Measurements from ENCODE around the gene GJA4. TPM values are rescaled to one million over a fixed set of nuclear protein-coding genes. Genes with fewer than 3 reads are reported as not detected.

GJA4 gene
- total and polyA plus RNA-seq, 2 donors (not counting 1 experiment from before 2014, with no cell fraction given), result not detected

DNA sequence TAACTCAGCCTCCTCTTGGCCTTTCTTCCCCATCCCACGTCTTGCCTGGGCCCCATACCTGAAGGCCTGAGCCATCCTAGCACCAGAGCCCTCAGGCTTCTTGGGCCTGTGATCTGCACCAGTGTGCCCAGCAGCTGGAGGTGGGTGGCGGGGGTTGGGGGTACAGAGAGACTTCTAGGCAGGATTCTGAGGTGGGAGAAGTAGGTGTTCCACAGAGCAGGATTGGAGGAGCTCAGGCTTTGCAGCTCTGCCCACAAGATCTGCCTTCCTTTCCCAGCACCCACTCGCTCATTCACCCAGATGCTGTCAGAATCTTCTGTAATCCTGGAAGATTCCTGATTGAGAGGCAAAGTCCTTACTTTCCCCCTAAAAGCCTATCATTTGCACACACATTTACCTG, 47.9 kb upstream of the GJA4 start:
- Mint-ChIP-seq H3K4me3 (no peak overlapping the region), H3K4me1 (peaks cover 4% of the 10 kb centered on the region), H3K9me3 (ENCODE audit: insufficient read depth) (no peaks in the 10 kb centered on the region), H3K27me3 (peaks cover 18% of the 10 kb centered on the region), H3K27ac (no peak overlapping the region)
- Histone ChIP-seq H3K27ac (ENCODE audit: low read length in 2 of 2) (no peak overlapping the region), H3K4me1 (ENCODE audit: control insufficient read depth in 2 of 2, insufficient read depth in 2 of 2, low read length in 2 of 2) (peaks cover 0 to 5% of the 10 kb centered on the region in 2 donors), H3K79me2 (ENCODE audit: control insufficient read depth, insufficient read depth, low read length) (no peaks in the 10 kb centered on the region), H3K9ac (ENCODE audit: low read length) (no peak overlapping the region), H4K20me1 (ENCODE audit: control insufficient read depth, insufficient read depth, low read length, poor library complexity, severe bottlenecking) (no peaks in the 10 kb centered on the region), H2AFZ (ENCODE audit: insufficient read depth, low read depth, low read length, poor library complexity, severe bottlenecking) (no peak overlapping the region), H3K36me3 (replicated peaks in 1 of 2; ENCODE audit: control extremely low read depth in 1 of 2, control insufficient read depth in 1 of 2, extremely low read depth in 1 of 2, insufficient read depth in 2 of 2, low read length in 1 of 2) (no peaks in the 10 kb centered on the region), H3K4me3 (ENCODE audit: control extremely low read depth in 1 of 5, extremely low read depth in 1 of 5, insufficient read depth in 1 of 5, low read depth in 2 of 5, low read length in 4 of 5) (no peak overlapping the region), H3K4me2 (replicated peaks; ENCODE audit: low read depth, low read length, poor library complexity, severe bottlenecking) (no peak overlapping the region), H3K27me3 (replicated peaks in 1 of 4; ENCODE audit: control extremely low read depth in 1 of 4, control insufficient read depth in 3 of 4, insufficient read depth in 4 of 4, low read length in 3 of 4) (peaks cover 0 to 8% (median 0%) of the 10 kb centered on the region in 4 experiments), H3K9me3 (ENCODE audit: control extremely low read depth in 1 of 3, control insufficient read depth in 2 of 3, insufficient read depth in 1 of 3, low read length in 2 of 3) (no peaks in the 10 kb centered on the region)
- ChIA-PET POLR2A (no interaction called here), CTCF (interaction anchor here (1.4 to 4.6 kb wide), 4 partner anchors 8 to 1112 kb away, joined by 3 to 27 read pairs (median 8); no protein-coding TSS in a partner anchor)
- intact Hi-C loops (cut with micrococcal nuclease), result no loop called here
- ATAC-seq (ENCODE audit: low read depth) (no peak), DNase-seq (no peak)
- TF ChIP-seq CTCF (IDR thresholded peaks at IDR 0.05) (no peak), EZH2 (IDR thresholded peaks at IDR 0.05; ENCODE audit: borderline replicate concordance, insufficient read depth, low read depth, low read length, poor library complexity, severe bottlenecking) (no peak)
- WGBS (ENCODE audit: insufficient coverage), result no CpG with 5 or more reads among the region's 3 CpGs

DNA sequence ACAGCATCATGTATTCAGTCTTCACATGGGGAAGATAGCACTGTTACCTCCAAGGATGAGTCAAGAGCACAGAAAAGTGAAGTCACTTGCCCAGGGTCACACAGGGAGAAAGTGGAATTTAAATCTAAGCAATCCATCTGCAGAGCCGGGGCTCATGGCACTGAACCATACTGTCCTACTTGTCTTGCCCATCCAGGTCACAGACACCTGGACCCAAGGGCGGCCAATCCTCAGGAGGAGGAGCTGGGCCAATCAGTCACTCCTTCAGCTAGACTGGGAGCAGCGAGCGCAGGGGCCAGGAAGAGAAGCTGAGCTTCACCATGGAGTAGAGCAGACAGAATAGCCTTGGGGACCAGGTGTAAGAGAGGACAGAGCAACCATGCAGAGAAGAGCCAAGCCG, 47.1 kb upstream of the GJA4 start:
- TF ChIP-seq EZH2 (IDR thresholded peaks at IDR 0.05; ENCODE audit: borderline replicate concordance, insufficient read depth, low read depth, low read length, poor library complexity, severe bottlenecking) (no peak), CTCF (IDR thresholded peaks at IDR 0.05) (no peak)
- no peak overlapping the region for H3K4me3 ChIP-seq (ENCODE audit: control extremely low read depth in 1 of 5, extremely low read depth in 1 of 5, insufficient read depth in 1 of 5, low read depth in 2 of 5, low read length in 4 of 5)
- peaks cover 18% of the 10 kb centered on the region for H3K27me3 Mint-ChIP-seq
- H3K27ac ChIP-seq (ENCODE audit: low read length in 2 of 2), result no peak overlapping the region
- H3K36me3 ChIP-seq (replicated peaks in 1 of 2; ENCODE audit: control extremely low read depth in 1 of 2, control insufficient read depth in 1 of 2, extremely low read depth in 1 of 2, insufficient read depth in 2 of 2, low read length in 1 of 2), result no peaks in the 10 kb centered on the region
- no peaks in the 10 kb centered on the region for H3K9me3 Mint-ChIP-seq (ENCODE audit: insufficient read depth)
- no peak overlapping the region for H3K27ac Mint-ChIP-seq
- H3K4me1 ChIP-seq (ENCODE audit: control insufficient read depth in 2 of 2, insufficient read depth in 2 of 2, low read length in 2 of 2), result peaks cover 0 to 5% of the 10 kb centered on the region in 2 donors
- H3K4me2 ChIP-seq (replicated peaks; ENCODE audit: low read depth, low read length, poor library complexity, severe bottlenecking), result no peak overlapping the region
- H3K27me3 ChIP-seq (replicated peaks in 1 of 4; ENCODE audit: control extremely low read depth in 1 of 4, control insufficient read depth in 3 of 4, insufficient read depth in 4 of 4, low read length in 3 of 4), result peaks cover 0 to 8% (median 0%) of the 10 kb centered on the region in 4 experiments
- peaks cover 4% of the 10 kb centered on the region for H3K4me1 Mint-ChIP-seq
- no peaks in the 10 kb centered on the region for H4K20me1 ChIP-seq (ENCODE audit: control insufficient read depth, insufficient read depth, low read length, poor library complexity, severe bottlenecking)
- ChIA-PET POLR2A (no interaction called here), CTCF (interaction anchor here (2.0 kb wide), 1 partner anchor 1113 kb away, joined by 6 read pairs; no protein-coding TSS in a partner anchor)
- intact Hi-C loops (cut with micrococcal nuclease), result no loop called here
- no peaks in the 10 kb centered on the region for H3K79me2 ChIP-seq (ENCODE audit: control insufficient read depth, insufficient read depth, low read length)
- no peak for ATAC-seq (ENCODE audit: low read depth)
- no peak for DNase-seq
- 84% methylated on average over 5 of the region's 5 CpGs for WGBS (ENCODE audit: insufficient coverage)
- no peak overlapping the region for H3K9ac ChIP-seq (ENCODE audit: low read length)
- no peak overlapping the region for H3K4me3 Mint-ChIP-seq
- no peaks in the 10 kb centered on the region for H3K9me3 ChIP-seq (ENCODE audit: control extremely low read depth in 1 of 3, control insufficient read depth in 2 of 3, insufficient read depth in 1 of 3, low read length in 2 of 3)
- H2AFZ ChIP-seq (ENCODE audit: insufficient read depth, low read depth, low read length, poor library complexity, severe bottlenecking), result no peak overlapping the region

Data from B cell (primary cell).